ENCODE data around the gene NCOR1.
"Not testable (repeated sequence)": the region's sequence is repeated elsewhere in the genome, so short reads cannot be mapped to it uniquely, and the experiment has no call there.

NCOR1 gene

DNA sequence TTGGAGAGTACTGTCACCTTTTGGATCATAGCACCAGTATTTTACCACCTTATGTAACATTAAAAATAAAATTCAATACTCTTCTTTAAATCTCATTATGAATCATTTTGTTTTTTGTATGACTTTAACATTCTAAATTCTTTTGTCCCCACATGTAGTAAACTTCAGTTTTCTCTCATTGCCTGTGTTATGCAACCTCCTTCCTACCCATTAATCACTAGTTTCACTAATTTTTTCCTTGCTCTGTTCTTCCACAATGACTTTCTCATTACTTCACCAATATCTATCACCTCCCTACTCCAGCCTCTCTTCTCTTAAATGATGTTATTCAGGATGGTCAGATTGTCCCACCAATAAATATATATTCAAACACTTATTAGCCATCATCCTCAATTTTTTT lies 147.0 kb downstream of the NCOR1 start:
- H3K4me3 ChIP-seq (IDR thresholded peaks at IDR 0.05; ENCODE audit: insufficient read depth, low read depth, low read length) = no peak overlapping the region
- H3K27me3 ChIP-seq (ENCODE audit: insufficient read depth, low read depth) = no peaks in the 10 kb centered on the region
- H2AFZ ChIP-seq (ENCODE audit: low read depth) = no peak overlapping the region
- no peak overlapping the region for H3K9ac ChIP-seq
- no peaks in the 10 kb centered on the region for H4K20me1 ChIP-seq (ENCODE audit: insufficient read depth)
- no peaks in the 10 kb centered on the region for H3K4me1 ChIP-seq (ENCODE audit: low read depth, poor library complexity, severe bottlenecking)
- TF ChIP-seq, protein P1, sequence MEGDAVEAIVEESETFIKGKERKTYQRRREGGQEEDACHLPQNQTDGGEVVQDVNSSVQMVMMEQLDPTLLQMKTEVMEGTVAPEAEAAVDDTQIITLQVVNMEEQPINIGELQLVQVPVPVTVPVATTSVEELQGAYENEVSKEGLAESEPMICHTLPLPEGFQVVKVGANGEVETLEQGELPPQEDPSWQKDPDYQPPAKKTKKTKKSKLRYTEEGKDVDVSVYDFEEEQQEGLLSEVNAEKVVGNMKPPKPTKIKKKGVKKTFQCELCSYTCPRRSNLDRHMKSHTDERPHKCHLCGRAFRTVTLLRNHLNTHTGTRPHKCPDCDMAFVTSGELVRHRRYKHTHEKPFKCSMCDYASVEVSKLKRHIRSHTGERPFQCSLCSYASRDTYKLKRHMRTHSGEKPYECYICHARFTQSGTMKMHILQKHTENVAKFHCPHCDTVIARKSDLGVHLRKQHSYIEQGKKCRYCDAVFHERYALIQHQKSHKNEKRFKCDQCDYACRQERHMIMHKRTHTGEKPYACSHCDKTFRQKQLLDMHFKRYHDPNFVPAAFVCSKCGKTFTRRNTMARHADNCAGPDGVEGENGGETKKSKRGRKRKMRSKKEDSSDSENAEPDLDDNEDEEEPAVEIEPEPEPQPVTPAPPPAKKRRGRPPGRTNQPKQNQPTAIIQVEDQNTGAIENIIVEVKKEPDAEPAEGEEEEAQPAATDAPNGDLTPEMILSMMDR (conservative IDR thresholded peaks at IDR 0.05; ENCODE audit: low read depth, low read length) = no peak
- H3K4me2 ChIP-seq = no peak overlapping the region
- H3K79me2 ChIP-seq (ENCODE audit: insufficient read depth, low read depth) = no peaks in the 10 kb centered on the region
- H3K27ac ChIP-seq = no peak overlapping the region
- no peaks in the 10 kb centered on the region for H3K36me3 ChIP-seq (ENCODE audit: insufficient read depth)

GRCh38 chr17:16066125-16066524 lies 149.2 kb downstream of the NCOR1 start:
- H3K27me3 ChIP-seq (ENCODE audit: insufficient read depth, low read depth) = no peaks in the 10 kb centered on the region
- no peaks in the 10 kb centered on the region for H3K79me2 ChIP-seq (ENCODE audit: insufficient read depth, low read depth)
- H3K36me3 ChIP-seq (ENCODE audit: insufficient read depth) = no peaks in the 10 kb centered on the region
- TF ChIP-seq, protein P1 (conservative IDR thresholded peaks at IDR 0.05; ENCODE audit: low read depth, low read length) = no peak
- no peak overlapping the region for H3K4me3 ChIP-seq (IDR thresholded peaks at IDR 0.05; ENCODE audit: insufficient read depth, low read depth, low read length)
- H2AFZ ChIP-seq (ENCODE audit: low read depth) = no peak overlapping the region
- no peak overlapping the region for H3K27ac ChIP-seq
- H3K4me2 ChIP-seq = no peak overlapping the region
- no peak overlapping the region for H3K9ac ChIP-seq
- H4K20me1 ChIP-seq (ENCODE audit: insufficient read depth) = no peaks in the 10 kb centered on the region
- no peaks in the 10 kb centered on the region for H3K4me1 ChIP-seq (ENCODE audit: low read depth, poor library complexity, severe bottlenecking)

DNA sequence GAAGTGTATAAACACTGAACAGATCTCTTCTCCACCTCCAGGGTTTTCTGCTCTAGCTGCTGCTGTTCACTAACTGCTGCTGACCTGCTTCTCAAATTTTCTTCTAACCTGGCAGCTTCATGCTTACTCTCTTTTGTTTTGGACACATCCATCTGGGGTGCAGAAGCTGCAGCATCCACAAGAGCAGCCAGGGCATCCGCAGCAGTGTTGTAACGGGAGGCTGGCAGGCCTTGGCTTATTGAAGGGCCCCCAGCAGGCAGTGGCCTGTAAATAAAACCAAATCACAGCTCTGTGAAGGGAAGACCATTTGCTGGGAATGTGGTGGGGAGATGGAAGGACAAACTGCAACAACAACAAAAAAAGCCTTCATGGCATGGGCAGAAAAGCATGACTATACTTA lies 153.7 kb downstream of the NCOR1 start:
- TF ChIP-seq, protein P1 (conservative IDR thresholded peaks at IDR 0.05; ENCODE audit: low read depth, low read length) = no peak
- no peaks in the 10 kb centered on the region for H3K27me3 ChIP-seq (ENCODE audit: insufficient read depth, low read depth)

DNA sequence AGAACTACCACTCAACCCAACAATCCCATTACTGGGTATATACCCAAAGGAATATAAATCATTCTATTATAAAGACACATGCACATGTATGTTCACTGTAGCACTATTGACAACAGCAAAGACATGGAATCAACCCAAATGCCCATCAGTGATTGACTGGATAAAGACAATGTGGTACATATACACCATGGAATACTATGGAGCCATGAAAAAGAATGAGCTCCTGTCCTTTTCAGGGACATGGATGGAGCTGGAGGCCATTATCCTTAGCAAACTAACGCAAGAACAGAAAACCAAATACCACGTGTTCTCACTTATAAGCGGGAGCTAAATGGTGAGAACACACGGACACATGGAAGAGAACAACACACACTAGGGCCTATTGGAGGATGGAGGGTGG lies 160.2 kb downstream of the NCOR1 start:
- not testable (repeated sequence) for H3K36me3 ChIP-seq (ENCODE audit: insufficient read depth)

More for the DNA sequence above, 153.7 kb downstream of the NCOR1 start:
- Histone ChIP-seq H2AFZ (ENCODE audit: low read depth) (no peak overlapping the region), H3K36me3 (ENCODE audit: insufficient read depth) (no peaks in the 10 kb centered on the region), H3K27ac (no peak overlapping the region), H4K20me1 (ENCODE audit: insufficient read depth) (no peaks in the 10 kb centered on the region), H3K79me2 (ENCODE audit: insufficient read depth, low read depth) (no peaks in the 10 kb centered on the region), H3K4me1 (ENCODE audit: low read depth, poor library complexity, severe bottlenecking) (no peaks in the 10 kb centered on the region), H3K4me3 (IDR thresholded peaks at IDR 0.05; ENCODE audit: insufficient read depth, low read depth, low read length) (no peak overlapping the region), H3K4me2 (no peak overlapping the region), H3K9ac (no peak overlapping the region)

DNA sequence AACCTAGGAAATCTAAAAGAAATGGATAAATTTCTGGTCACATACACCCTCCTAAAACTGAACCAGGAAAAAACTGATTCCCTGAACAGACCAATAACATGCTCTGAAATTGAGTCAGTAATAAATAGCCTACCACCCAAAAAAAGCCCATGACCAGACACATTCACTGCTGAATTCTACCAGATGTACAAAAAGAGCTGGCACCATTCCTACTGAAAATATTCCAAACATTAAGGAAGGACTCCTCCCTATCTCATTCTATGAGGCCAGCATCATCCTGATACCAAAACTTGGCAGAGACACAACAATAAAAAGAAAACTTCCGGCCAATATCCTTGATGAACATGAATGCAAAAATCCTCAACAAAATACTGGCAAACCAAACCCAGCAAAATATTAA lies 162.8 kb downstream of the NCOR1 start:
- H2AFZ ChIP-seq (ENCODE audit: low read depth) = no peak overlapping the region
- no peaks in the 10 kb centered on the region for H3K79me2 ChIP-seq (ENCODE audit: insufficient read depth, low read depth)
- no peaks in the 10 kb centered on the region for H4K20me1 ChIP-seq (ENCODE audit: insufficient read depth)
- no peak overlapping the region for H3K27ac ChIP-seq
- no peak overlapping the region for H3K4me2 ChIP-seq
- H3K36me3 ChIP-seq (ENCODE audit: insufficient read depth) = no peaks in the 10 kb centered on the region
- no peaks in the 10 kb centered on the region for H3K27me3 ChIP-seq (ENCODE audit: insufficient read depth, low read depth)
- TF ChIP-seq, protein P1 (conservative IDR thresholded peaks at IDR 0.05; ENCODE audit: low read depth, low read length) = no peak
- no peak overlapping the region for H3K9ac ChIP-seq
- no peak overlapping the region for H3K4me3 ChIP-seq (IDR thresholded peaks at IDR 0.05; ENCODE audit: insufficient read depth, low read depth, low read length)
- H3K4me1 ChIP-seq (ENCODE audit: low read depth, poor library complexity, severe bottlenecking) = no peaks in the 10 kb centered on the region

More for the DNA sequence above, 160.2 kb downstream of the NCOR1 start:
- not testable (repeated sequence) for H4K20me1 ChIP-seq (ENCODE audit: insufficient read depth); H3K27me3 ChIP-seq (ENCODE audit: insufficient read depth, low read depth); H3K4me1 ChIP-seq (ENCODE audit: low read depth, poor library complexity, severe bottlenecking); H3K9ac ChIP-seq; H3K79me2 ChIP-seq (ENCODE audit: insufficient read depth, low read depth); H3K27ac ChIP-seq; H3K4me3 ChIP-seq (IDR thresholded peaks at IDR 0.05; ENCODE audit: insufficient read depth, low read depth, low read length); H3K4me2 ChIP-seq; H2AFZ ChIP-seq (ENCODE audit: low read depth)

Measured in KMS-11 (cell line).